ENCODE measurements around the gene FHAD1.

Gene FHAD1

DNA sequence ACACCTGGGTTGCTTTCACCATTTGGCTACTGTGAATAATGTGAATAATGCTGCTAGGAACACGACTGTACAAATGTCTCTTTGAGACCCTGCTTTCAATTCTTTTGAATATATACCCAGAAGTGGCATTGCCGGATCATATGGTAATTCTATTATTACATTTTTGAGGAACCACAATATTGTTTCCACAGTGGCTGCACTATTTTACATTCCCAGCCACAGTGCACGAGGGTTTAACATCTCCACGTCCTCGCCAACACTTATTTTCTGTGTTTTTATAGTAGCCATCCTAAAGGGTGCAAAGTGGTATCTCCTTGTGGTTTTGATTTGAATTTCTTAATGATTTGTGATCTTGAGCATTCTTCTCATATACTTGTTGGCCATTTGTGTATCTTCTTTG is 15.7 kb downstream of the FHAD1 start:
- no peak overlapping the region for H3K4me3 ChIP-seq (ENCODE audit: low read depth, low read length)
- TF ChIP-seq, protein P1, sequence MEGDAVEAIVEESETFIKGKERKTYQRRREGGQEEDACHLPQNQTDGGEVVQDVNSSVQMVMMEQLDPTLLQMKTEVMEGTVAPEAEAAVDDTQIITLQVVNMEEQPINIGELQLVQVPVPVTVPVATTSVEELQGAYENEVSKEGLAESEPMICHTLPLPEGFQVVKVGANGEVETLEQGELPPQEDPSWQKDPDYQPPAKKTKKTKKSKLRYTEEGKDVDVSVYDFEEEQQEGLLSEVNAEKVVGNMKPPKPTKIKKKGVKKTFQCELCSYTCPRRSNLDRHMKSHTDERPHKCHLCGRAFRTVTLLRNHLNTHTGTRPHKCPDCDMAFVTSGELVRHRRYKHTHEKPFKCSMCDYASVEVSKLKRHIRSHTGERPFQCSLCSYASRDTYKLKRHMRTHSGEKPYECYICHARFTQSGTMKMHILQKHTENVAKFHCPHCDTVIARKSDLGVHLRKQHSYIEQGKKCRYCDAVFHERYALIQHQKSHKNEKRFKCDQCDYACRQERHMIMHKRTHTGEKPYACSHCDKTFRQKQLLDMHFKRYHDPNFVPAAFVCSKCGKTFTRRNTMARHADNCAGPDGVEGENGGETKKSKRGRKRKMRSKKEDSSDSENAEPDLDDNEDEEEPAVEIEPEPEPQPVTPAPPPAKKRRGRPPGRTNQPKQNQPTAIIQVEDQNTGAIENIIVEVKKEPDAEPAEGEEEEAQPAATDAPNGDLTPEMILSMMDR (IDR thresholded peaks at IDR 0.05; ENCODE audit: borderline replicate concordance, insufficient read depth, low read depth, low read length), result no peak

DNA sequence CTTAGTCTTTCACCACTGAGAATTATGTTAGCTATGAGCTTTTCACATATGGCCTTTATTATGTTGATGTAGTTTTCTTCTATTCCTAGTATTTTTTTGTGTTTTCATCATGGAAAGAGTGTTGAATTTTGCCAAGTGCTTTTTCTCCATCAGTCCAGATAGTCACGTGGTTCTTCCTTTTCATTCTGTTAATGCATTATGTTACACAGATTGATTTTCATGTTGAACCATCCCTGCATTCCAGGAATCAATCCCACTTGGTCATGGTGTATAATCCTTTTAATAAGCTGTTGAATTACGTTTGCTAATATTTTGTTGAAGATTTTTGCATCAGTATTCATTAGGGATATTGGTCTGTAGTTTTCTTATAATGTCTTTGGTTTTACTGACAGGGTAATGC is 17.7 kb downstream of the FHAD1 start:
- TF ChIP-seq, protein P1 (IDR thresholded peaks at IDR 0.05; ENCODE audit: borderline replicate concordance, insufficient read depth, low read depth, low read length), result no peak
- no peak overlapping the region for H3K4me3 ChIP-seq (ENCODE audit: low read depth, low read length)

DNA sequence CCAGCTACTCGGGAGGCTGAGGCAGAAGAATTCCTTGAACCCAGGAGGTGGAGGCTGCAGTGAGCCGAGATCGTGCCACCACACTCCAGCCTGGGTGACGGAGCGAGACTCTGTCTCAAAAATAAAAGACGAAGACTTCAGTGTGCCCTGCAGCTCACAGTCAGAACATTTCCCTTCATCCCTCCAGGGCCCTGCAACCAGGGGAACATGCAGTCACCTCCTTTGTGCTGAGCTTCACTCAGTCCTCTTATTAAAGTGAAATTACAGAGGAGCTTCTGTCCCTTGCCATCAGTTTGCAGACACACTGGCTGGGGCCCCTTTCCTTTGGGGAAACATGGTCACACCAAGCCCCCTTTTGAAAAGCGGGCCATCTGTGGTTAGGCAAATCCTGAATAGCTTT is 24.2 kb downstream of the FHAD1 start:
- TF ChIP-seq, protein P1 (IDR thresholded peaks at IDR 0.05; ENCODE audit: borderline replicate concordance, insufficient read depth, low read depth, low read length), result no peak
- no peak overlapping the region for H3K4me3 ChIP-seq (ENCODE audit: low read depth, low read length)

DNA sequence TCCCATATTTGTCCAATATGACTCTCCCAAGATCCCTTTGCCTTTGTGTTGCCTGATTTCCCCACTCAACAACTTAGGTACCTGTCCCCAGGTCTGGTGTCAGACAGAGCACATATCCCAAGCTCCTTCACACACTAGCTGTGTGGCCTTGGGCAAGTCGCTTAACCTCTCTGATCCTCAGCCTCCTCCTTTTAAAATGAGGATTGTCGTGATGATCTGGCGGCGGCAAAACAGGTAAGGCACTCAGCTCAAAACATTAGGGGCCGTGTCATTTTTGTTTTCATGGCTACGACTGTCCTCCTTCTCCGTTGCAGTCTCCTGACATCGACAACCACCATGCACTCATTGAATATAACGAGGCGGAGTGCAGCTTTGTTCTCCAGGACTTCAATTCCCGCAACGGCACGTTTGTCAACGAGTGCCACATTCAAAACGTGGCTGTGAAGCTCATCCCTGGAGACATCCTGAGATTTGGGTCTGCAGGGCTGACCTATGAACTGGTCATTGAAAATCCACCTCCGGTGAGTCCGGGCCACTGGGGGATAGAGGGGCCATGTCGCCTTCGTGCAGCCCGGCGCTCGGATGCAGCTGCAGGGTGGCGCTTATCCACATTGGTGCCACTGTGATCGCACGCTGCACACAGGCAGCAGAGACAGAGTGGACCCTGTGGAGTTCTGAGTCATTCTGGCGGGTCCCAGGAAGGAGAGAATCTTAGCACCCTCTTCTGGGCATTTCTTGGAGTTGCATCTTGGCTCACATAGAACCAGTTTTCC is 25.2 kb downstream of the FHAD1 start:
- TF ChIP-seq, protein P1 (IDR thresholded peaks at IDR 0.05; ENCODE audit: borderline replicate concordance, insufficient read depth, low read depth, low read length), result peak; percentile 71
- H3K4me3 ChIP-seq (ENCODE audit: low read depth, low read length), result no peak overlapping the region

DNA sequence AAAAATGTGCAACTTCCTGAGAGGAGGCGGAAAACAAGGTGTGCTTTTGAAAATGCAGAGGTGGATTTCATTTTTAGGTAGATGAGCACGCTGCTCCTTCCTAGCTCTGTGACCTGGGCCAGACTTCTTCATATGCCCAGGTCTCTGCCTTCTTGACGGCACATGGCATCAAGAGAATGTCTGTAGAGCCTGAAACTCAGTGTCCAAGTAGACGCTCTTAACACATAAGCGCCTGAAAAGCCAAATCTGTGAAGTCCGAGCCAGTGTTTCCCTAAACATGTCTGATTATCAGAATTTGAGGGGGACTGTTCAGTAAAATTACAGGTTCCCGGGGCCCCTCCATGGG is 25.7 kb downstream of the FHAD1 start:
- TF ChIP-seq, protein P1 (IDR thresholded peaks at IDR 0.05; ENCODE audit: borderline replicate concordance, insufficient read depth, low read depth, low read length), result no peak
- H3K4me3 ChIP-seq (ENCODE audit: low read depth, low read length), result no peak overlapping the region

DNA sequence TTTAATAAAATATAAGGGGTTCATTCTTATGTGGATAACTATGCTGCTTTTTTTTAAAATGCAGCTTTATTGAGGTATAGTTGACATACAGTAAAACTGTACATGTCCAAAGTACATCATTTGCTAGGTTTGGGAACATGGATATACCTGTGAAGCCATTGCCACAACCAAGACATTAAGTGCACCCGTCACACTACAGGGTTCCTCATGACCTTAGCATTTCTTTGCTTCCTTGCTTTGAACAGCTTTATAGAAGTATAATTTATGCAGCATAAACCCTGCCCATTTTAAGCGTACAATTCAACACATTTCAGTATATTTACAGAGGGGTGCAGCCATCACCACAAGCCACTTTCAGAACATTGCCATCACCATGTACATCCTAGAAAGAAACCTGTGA is 26.3 kb downstream of the FHAD1 start:
- TF ChIP-seq, protein P1 (IDR thresholded peaks at IDR 0.05; ENCODE audit: borderline replicate concordance, insufficient read depth, low read depth, low read length), result no peak
- no peak overlapping the region for H3K4me3 ChIP-seq (ENCODE audit: low read depth, low read length)

DNA sequence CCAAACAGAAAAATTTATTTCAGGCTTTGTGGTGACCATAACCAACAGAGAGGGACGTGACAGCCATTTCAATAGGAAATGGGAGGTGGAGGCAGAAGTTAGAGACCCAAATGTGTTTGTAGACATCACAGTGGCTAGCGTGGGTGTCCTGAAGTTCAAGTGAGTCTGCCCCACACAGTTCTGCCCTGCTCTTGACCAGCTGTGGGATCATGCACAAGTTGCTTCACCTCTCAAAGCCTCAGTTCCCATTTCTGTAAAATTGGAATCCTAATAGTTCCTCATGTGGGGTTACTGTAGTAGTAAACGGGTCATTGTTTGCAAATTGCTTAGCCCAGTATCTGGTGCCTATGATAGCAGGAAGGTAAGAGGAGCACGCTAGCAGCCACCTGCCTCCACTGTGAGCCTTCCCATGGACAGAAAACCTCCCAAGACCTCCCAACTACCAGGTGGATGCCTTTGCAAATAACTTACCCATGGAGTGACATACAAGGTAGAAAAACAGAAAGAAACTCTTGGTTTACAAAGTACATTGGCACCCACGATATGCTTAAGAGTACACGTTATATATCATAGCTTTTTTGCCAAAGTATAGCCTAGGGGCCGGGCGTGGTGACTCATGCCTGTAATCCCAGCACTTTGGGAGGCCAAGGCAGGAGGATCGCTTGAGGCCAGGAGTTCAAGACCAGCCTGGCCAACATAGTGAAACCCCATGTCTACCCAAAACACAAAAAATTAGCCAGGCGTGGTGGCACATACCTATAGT is 29.1 kb downstream of the FHAD1 start:
- no peak overlapping the region for H3K4me3 ChIP-seq (ENCODE audit: low read depth, low read length)
- TF ChIP-seq, protein P1 (IDR thresholded peaks at IDR 0.05; ENCODE audit: borderline replicate concordance, insufficient read depth, low read depth, low read length), result no peak

Measured in GM12875 (cell line).